IPS-20b (cell line): ENCODE results near the gene HS3ST5.
"Not testable (repeated sequence)": the region's sequence is repeated elsewhere in the genome, so short reads cannot be mapped to it uniquely, and the experiment has no call there.

Experiments
- H3K27ac ChIP-seq: one replicate; pipeline ENCODE4 v1.5.1; 2013; ENCODE audit warnings: low read length
- H3K27me3 ChIP-seq: 2 replicates; pipeline ENCODE4 v1.6.1; 2013; ENCODE audit warnings: mild to moderate bottlenecking, low read length, inconsistent platforms; ENCODE audit not compliant: insufficient read depth
- H3K36me3 ChIP-seq: 2 replicates; pipeline ENCODE4 v1.6.1; 2013; ENCODE audit warnings: low read depth, mild to moderate bottlenecking, inconsistent platforms, low read length, moderate library complexity; ENCODE audit not compliant: insufficient read depth
- H3K4me1 ChIP-seq: 2 replicates; pipeline ENCODE4 v1.6.1; 2013; ENCODE audit warnings: mild to moderate bottlenecking, control low read depth, inconsistent platforms, low read length, moderate library complexity; ENCODE audit not compliant: insufficient read depth
- H3K4me3 ChIP-seq: 2 replicates; pipeline ENCODE4 v1.5.1; 2013; ENCODE audit warnings: mild to moderate bottlenecking, low read length, inconsistent platforms
- H3K9ac ChIP-seq: 2 replicates; pipeline ENCODE4 v1.6.1; 2013; ENCODE audit warnings: low read depth, mild to moderate bottlenecking, inconsistent platforms, low read length, moderate library complexity
- H3K9me3 ChIP-seq: 2 replicates; pipeline ENCODE4 v1.6.1; 2013; ENCODE audit warnings: mild to moderate bottlenecking, low read depth, low read length, inconsistent platforms; ENCODE audit not compliant: insufficient read depth

Gene HS3ST5

DNA sequence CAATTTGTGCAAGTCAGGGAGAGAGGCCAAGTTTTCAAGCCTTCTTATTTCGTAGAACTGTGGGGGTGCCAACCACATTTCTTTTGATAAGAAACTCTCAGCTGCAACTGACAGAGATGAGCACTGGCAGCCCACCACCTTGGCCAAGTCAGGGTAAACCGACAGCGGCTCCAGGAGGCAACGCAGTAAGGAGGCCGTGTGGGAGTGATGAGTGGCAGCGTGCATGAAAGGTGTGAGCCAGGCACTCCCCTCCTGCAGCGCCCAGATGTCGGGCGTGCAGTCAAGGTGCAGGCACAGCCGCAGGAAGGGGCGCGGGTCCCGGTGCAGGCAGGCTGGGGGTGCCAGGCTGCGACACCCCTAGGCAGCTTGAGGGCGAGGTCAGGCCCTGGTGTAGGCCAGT is 322.6 kb downstream of the HS3ST5 start:
- no peak overlapping the region for H3K4me3 ChIP-seq
- H3K9me3 ChIP-seq: no peaks in the 10 kb centered on the region
- no peak overlapping the region for H3K27ac ChIP-seq
- no peaks in the 10 kb centered on the region for H3K36me3 ChIP-seq
- no peaks in the 10 kb centered on the region; the same call in 1 of the 2 replicates for H3K4me1 ChIP-seq
- no peaks in the 10 kb centered on the region for H3K27me3 ChIP-seq
- H3K9ac ChIP-seq: no peak overlapping the region

GRCh38 chr6:114017146-114017545 is 325.7 kb downstream of the HS3ST5 start:
- not testable (repeated sequence) for H3K4me1 ChIP-seq, H3K9ac ChIP-seq, H3K36me3 ChIP-seq, H3K27ac ChIP-seq, H3K27me3 ChIP-seq, H3K9me3 ChIP-seq, H3K4me3 ChIP-seq

- H3K4me1 ChIP-seq: peaks cover 19% of the 10 kb centered on the region
- H3K36me3 ChIP-seq, H3K27me3 ChIP-seq, H3K27ac ChIP-seq, H3K9ac ChIP-seq, H3K4me3 ChIP-seq, H3K9me3 ChIP-seq: not testable (repeated sequence)
Observed at GRCh38 chr6:114014106-114014505, 328.7 kb downstream of the HS3ST5 start.

DNA sequence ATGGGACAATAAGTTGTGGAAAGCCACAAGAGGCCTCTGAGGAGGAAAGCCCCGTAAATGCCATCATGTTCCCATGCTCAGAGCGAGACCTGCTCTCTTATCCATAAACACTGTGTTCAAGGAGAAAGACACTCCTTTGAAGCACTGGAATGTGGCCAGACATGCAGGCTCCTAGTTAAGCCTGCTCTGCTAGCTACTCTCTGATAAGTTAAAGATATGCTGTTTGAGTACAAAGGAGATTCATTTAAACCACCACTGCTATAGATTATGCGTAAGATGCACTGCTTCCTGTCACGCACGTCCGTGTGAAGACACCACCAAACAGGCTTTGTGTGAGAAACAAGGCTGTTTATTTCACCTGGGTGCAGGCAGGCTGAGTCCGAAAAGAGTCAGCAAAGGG is 331.3 kb downstream of the HS3ST5 start:
- not testable (repeated sequence) for H3K27ac ChIP-seq, H3K9ac ChIP-seq, H3K36me3 ChIP-seq, H3K9me3 ChIP-seq, H3K27me3 ChIP-seq, H3K4me3 ChIP-seq
- peaks cover 38% of the 10 kb centered on the region for H3K4me1 ChIP-seq

DNA sequence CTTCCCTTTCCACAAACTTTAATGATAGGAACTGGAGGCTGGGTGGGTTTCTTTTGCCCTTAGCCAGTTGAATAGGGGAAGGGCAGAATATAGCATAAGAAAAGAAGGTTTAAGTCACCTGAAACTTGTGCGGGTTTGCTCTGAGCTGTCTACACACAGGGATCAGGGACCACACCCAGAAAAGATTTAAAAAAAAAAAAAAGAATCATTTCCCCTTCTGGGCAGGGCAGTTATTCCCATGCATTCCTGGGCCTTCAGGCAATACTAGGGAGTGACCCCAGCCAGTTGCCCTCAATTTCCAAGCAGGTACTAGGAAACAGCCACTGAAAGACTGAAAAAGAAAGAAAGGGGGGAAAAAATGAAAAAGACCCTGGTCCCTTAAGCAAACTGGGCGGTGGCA is 332.3 kb downstream of the HS3ST5 start:
- peaks cover 38% of the 10 kb centered on the region for H3K4me1 ChIP-seq
- H3K36me3 ChIP-seq: no peaks in the 10 kb centered on the region
- H3K27ac ChIP-seq: no peak overlapping the region
- no peaks in the 10 kb centered on the region for H3K9me3 ChIP-seq
- peak overlapping the region; percentile 15; the same call in 1 of the 2 replicates for H3K4me3 ChIP-seq
- H3K9ac ChIP-seq: 0 out of 2 replicates have a peak overlapping the region, but pooled peaks have one; percentile 46
- H3K27me3 ChIP-seq: no peaks in the 10 kb centered on the region

- peak overlapping the region; percentile 15 for H3K4me3 ChIP-seq
- no peak overlapping the region; the same call in 1 of the 2 replicates for H3K9ac ChIP-seq
- peaks cover 3% of the 10 kb centered on the region; the same call in 1 of the 2 replicates for H3K9me3 ChIP-seq
- no peaks in the 10 kb centered on the region; the same call in 1 of the 2 replicates for H3K36me3 ChIP-seq
- peaks cover 38% of the 10 kb centered on the region for H3K4me1 ChIP-seq
- no peaks in the 10 kb centered on the region for H3K27me3 ChIP-seq
- H3K27ac ChIP-seq: no peak overlapping the region
Observed at GRCh38 chr6:114009192-114009591, 333.6 kb downstream of the HS3ST5 start.

GRCh38 chr6:114008331-114008730 is 334.5 kb downstream of the HS3ST5 start:
- no peaks in the 10 kb centered on the region; the same call in 1 of the 2 replicates for H3K36me3 ChIP-seq
- no peaks in the 10 kb centered on the region for H3K27me3 ChIP-seq
- H3K4me1 ChIP-seq: peaks cover 38% of the 10 kb centered on the region
- peaks cover 3% of the 10 kb centered on the region; the same call in 1 of the 2 replicates for H3K9me3 ChIP-seq
- no peak overlapping the region for H3K27ac ChIP-seq
- H3K9ac ChIP-seq: no peak overlapping the region
- no peak overlapping the region for H3K4me3 ChIP-seq

- Histone ChIP-seq H3K4me1 (peaks cover 39% of the 10 kb centered on the region), H3K27me3 (no peaks in the 10 kb centered on the region), H3K4me3 (no peak overlapping the region), H3K27ac (no peak overlapping the region), H3K36me3 (no peaks in the 10 kb centered on the region; the same call in 1 of the 2 replicates), H3K9ac (no peak overlapping the region), H3K9me3 (peaks cover 3% of the 10 kb centered on the region; the same call in 1 of the 2 replicates)
Observed at GRCh38 chr6:114007516-114007915, 335.3 kb downstream of the HS3ST5 start.
